GM18502 (cell line): ENCODE data around the gene GALNT12.

Experiments
- ATAC-seq: cut with Tn5 transposase; IDR thresholded peaks from one replicate; pipeline ENCODE4 v1.9.1; 2021; ENCODE audit warnings: mild to moderate bottlenecking; ENCODE audit not compliant: unreplicated experiment, poor library complexity

The GALNT12 gene

GRCh38 chr9:98854266-98854665 lies 46.8 kb downstream of the GALNT12 start:
- no peak for ATAC-seq

DNA sequence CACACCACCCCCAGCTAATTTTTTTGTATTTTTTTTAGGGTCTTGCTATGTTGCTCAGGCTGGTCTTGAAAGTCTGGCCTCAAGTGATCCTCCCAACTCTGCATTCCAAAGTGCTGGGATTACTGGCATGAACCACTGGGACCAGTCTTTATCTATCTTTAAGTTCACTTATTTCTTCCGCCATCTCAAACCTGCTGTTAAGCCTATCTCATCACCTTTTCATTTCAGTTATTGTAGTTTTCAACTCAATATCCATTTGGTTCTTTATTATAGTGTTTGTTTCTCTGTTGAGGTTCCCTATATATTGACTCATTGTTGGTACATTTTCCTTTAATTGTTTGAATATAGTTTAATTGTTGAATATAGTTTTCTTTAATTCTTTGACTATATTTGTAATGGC lies 48.1 kb downstream of the GALNT12 start:
- ATAC-seq, result no peak

- ATAC-seq, result no peak
Measured at GRCh38 chr9:98856982-98857381, 49.5 kb downstream of the GALNT12 start.

DNA sequence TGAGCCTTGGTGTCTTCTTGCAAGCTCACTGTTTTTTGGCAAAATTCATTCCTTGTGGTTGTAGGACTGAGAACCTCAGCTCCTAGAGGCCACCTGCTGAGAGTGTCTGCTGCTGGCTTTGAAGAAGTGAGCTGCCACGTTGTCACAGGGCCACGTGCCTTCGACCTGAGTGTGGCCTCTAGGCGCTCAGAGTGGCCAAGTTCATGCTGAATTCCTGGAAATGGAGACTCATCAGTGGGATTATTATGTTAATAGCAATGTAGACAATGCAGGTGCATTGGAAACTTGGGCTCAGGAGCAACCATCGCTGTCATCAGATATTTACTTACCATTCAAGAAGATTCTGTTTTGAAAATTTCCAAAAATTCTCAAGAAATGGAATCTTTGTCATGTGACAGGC lies 52.5 kb downstream of the GALNT12 start:
- ATAC-seq, result no peak

- ATAC-seq, result no peak
Measured at GRCh38 chr9:98860871-98861293, 53.4 kb downstream of the GALNT12 start.

DNA sequence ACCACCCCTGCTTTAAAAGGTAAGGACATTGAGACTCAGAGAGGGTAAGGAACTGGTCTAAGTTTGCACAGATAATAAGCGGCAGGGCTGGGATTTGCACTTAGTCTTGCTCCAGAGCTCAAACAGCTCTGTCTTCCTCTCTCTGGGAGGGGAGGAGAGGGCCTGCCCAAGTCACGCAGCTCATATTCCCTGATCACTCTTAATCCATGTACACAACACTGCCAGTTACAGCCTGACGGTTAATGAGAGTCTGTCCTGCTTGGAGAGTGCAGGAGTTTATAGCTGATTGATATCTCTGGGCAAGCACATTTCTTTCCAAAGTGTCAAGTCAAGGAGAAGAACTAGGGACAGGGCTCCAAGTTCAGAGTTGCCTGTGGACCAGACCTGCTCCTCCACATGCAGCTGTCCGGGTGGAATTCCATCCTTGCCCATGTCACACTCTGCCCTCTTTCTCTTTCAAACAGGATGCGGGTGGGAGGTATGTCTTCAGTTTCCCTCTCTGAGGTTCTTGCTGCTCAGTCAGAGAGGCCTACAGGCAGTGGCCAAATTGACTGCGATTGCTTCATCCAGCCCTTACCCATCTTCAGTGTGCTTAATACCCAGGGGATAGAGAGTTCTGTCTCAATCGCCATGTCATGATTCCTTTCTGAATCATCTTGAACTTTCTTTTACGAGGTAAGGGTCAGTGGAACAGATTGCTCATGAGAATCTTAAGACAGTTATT lies 54.5 kb downstream of the GALNT12 start:
- no peak for ATAC-seq

DNA sequence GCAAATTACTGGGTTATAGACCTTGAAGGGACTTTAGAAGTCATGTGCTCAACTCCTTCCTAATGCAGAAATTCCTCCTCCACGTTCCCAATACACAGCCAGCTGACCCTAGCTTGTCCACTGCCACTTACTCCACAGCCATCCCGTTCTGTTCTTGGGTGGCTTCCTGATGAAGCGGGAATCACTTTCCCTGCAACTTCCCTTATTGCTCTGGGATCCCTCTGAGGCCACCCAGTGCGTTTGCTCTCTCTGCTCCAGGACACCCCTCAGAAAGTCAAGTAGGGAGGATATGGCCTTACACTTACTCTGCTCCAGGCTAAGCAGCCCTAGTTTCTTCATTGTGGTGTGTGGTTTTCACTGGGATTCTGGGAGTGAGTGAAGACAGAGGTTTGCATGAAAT lies 55.5 kb downstream of the GALNT12 start:
- ATAC-seq, result no peak

- no peak for ATAC-seq
Measured at GRCh38 chr9:98864281-98865174, 57.1 kb downstream of the GALNT12 start.

DNA sequence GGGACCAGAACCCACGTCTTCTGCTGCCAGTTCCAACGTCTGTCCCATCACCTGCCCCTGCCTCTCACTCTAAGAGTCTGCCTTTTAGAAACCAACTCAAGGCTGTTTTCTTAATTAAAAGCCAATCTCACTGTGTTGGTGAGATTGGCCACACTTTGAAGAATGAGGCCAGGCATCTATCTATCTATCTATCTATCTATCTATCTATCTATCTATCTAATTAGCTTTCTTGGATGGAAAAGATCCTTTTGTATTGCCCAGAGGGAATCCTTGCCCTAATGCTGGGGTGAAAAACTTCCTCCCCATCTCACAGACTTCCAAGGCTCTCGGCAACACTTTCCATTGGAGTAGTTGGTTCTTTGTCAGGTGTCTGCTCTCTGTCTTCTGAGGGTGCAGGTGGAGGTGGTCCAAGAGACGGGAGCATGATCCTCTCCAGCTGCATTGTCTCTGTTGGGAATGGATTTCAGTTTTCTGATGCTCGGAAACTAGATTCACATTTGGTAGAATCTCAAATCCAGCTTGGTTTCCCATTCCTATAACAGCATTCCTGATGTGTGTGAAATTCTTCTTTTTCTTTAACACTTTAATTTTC lies 57.9 kb downstream of the GALNT12 start:
- ATAC-seq, result no peak

DNA sequence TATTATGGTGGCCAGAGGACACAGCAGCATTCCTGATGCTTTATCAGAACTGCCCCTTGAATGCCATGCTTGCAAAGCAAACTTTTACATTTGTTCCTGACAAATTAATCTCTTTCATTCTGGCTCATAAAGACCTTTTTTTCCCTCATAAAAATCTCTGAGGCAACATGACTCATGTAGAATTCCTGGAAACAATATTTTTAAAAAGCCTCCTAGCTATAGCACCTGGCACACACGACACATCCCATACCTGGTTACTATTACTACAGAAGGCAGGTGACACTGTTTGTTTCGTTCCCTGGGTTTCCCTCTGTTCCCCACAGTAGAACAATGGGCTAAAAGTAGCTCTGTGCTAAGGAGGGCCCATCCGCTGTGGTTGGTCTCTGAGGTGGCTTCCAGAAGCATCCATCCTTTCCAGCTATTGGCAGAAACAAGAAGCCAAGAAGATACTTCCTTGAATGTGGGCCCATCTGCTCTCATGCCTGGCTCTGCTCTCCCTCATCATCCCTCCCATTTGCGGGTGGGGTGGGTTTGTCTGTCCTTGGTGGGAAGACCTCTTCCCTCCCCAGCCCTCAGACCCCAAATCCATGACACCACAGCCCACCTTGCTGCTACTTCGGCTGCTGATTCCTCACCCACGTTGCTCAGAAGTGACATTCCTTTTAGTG lies 59.1 kb downstream of the GALNT12 start:
- ATAC-seq, result no peak

- no peak for ATAC-seq
Measured at GRCh38 chr9:98867103-98867428, 59.6 kb downstream of the GALNT12 start.

GRCh38 chr9:98867429-98868168 lies 60.1 kb downstream of the GALNT12 start:
- ATAC-seq, result no peak

DNA sequence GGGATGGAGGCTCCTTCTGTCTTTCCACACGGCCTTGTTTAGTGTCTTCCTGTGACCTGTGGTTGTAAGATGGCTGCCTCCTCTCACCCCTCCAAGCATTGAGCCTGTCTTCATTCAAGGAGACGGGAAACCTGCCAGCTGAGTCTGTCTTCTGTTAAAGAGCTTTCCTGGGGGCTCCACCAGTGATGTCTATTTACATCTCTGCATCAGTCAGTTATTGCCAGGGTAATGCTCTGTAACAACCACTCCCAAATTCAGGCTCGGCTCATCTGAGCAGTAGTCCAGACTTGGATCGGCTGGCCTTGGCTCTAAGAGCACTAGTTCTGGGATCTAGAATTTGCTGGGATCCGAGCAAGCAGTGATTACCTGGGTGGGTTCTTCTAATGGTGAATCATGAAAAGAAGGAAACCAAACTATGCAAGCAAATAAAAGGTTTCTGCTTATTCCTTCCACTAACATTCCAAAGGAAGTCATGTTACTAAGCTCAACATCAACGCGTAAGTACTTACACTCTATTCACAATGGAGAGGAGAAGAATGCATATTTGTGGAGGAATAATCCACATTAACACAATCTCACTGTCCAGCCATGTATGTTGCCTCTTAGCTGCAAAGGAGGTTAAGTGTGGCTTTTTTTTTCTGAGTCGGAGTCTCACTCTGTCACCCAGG lies 61.7 kb downstream of the GALNT12 start:
- ATAC-seq, result no peak

DNA sequence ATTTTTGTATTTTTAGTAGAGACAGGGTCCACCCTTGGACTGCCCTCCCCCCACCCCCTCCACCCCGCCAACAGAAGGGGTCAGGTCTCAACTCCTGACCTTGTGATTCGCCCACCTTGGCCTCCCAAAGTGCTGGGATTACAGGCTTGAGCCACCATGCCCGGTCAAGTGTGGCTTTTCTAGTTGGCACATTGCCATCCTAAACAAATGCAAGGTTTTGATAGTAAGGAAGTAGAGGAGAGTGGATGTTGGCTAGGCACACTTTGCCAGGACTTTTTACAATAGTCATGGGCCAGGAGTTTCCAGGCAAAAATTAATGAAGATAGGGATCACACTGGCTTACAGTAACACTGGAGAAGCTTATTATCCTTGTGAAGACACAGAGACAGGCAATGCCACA lies 62.4 kb downstream of the GALNT12 start:
- ATAC-seq, result no peak

- ATAC-seq, result no peak
Measured at GRCh38 chr9:98870782-98871557, 63.5 kb downstream of the GALNT12 start.

DNA sequence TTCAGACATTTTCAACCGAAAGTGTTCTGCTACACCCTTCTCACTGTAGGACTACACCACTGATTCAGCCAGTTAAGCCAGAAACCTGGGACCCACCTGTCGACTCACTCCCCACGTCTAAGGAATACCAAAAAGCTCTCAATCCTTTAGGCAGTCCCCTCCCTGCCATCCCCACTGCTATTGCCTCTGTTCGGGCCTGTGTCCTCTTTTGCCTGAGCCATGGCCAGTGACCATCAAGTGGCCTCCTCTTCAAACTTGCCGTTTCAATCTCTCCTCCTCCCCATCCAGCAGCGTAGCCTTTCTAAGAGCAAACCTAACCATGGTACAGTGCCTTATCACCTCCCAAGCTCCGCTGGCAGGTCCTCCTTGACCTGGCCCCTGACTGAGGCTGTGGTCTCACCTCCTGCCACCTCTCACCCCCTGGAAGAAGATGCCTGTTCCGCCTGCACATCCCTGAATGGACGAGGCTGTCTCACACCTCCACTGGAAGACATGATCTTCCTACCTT lies 64.1 kb downstream of the GALNT12 start:
- no peak for ATAC-seq

DNA sequence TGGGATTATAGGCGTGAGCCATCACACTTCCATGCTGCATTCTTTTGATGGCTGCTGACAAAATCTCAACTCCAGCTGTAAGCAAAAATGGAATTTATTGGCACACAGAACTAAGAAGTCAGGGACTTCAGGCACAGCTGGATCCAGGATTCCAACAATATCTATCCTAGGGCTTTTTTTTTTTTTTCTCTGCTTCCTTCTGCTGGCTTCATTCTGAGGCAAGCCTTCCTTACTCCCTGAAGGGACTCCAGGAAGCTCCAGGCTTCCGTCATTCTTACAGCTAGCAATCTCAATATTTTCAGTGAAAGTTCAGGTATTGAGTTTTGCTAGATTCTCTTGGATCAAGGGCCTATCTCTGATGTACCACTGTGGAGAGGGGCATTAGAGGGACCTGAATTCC lies 66.1 kb downstream of the GALNT12 start:
- ATAC-seq, result no peak

DNA sequence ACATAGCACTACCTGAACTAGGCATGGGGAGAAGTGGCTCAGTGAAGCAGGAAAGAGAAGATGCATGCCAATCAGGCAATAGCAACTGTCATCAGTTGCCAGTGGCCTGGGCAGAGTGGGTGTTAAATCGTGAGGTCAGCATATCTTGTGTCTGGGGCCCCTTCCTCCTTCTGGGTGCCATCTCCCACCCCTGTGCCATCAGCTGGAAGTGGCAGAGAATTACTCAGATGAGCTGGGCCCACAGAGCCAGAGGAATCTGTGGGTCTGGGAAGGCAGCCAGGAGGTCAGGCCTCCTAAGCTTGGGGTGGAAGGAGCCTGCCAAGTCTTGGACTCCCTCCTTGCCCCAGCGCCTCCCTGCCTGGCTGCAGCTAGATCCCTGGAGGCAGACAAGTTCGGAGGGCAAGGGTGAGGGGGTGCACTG lies 66.5 kb downstream of the GALNT12 start:
- ATAC-seq, result no peak
